CD4-positive, alpha-beta T cell treated with Interleukin-17A for 4 hours (primary cell): Measurements from ENCODE around the gene DNAJC2.

Source experiments
- DNase-seq: peaks from one replicate; pipeline ENCODE4 v3.0.0-alpha.2; 2020; ENCODE audit warnings: mixed read lengths

DNAJC2 gene, protein sequence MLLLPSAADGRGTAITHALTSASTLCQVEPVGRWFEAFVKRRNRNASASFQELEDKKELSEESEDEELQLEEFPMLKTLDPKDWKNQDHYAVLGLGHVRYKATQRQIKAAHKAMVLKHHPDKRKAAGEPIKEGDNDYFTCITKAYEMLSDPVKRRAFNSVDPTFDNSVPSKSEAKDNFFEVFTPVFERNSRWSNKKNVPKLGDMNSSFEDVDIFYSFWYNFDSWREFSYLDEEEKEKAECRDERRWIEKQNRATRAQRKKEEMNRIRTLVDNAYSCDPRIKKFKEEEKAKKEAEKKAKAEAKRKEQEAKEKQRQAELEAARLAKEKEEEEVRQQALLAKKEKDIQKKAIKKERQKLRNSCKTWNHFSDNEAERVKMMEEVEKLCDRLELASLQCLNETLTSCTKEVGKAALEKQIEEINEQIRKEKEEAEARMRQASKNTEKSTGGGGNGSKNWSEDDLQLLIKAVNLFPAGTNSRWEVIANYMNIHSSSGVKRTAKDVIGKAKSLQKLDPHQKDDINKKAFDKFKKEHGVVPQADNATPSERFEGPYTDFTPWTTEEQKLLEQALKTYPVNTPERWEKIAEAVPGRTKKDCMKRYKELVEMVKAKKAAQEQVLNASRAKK

DNA sequence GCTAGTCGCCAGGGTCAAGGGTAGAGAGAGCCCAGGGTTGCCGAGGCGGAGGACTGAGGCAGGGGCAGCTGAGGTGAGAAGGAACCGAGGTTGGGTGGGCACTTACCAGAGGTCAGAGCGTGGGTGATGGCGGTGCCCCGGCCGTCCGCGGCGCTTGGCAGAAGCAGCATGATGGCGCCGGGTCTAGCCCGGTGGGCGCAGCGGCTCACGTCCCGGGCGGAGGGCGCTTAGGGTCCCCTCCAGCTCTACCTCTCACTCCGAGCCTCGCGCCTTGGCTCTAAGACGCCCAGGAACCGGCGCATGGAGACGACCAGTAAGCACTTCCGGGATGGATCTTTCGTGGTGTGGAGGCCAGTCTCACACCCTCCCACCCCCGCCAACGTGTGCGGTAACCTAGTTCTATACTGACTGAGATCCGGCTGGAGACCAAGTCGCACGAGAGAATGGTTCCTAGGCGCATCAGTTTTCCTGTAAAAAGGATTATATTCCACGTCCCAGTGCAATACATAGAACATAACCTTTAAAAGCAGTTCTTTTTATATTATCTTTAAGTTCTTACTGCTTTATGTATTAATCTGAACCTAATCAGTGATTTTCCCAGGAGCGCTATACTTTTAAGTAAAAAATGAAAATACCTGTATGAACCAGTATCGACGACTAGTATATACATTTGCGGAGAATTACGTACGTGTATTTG is at the start of gene DNAJC2:
DNAJC2 (minus strand) TSS at position 315 of the 697 bp plus-strand sequence; CDS start at position 170, 145 bp downstream.
- peak; percentile 87 for DNase-seq

DNA sequence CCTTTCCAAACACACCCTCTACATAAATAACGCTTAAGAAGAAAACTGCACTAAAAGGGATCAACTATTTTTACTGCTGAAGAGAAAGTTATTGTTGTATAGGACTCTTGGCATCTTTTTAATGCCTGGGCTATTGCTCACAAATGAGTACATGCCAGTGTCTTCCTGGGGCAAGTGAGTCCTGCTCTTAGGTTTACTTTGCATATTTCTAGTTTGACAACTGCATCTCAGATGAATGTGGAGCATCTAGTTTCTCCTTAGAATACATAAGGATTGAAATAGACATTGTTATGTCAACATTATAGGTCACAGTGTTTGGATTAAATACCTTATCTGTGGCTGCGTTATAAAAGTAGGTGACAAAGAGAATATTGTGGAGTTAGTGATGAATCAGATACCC is 47.4 kb upstream of the DNAJC2 start:
- no peak for DNase-seq

DNA sequence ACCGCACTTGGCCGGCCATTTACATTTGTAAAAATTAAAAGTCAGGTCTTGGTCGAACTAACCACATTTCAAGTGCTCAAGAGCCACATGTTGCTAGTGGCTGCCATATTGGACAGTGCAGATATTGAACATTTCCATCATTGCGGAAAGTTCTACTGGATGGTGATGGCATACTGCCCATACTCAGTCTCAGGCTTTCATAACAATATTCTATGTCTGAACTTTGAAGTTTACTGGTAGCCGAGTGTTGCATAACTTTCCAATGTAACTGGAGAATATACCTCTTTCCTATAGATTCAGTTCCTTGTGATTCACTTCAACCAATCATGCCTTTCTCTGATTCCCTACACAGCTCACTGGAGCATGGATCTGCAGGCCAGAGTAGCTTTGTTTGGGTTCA is 46.6 kb upstream of the DNAJC2 start:
- no peak for DNase-seq

DNA sequence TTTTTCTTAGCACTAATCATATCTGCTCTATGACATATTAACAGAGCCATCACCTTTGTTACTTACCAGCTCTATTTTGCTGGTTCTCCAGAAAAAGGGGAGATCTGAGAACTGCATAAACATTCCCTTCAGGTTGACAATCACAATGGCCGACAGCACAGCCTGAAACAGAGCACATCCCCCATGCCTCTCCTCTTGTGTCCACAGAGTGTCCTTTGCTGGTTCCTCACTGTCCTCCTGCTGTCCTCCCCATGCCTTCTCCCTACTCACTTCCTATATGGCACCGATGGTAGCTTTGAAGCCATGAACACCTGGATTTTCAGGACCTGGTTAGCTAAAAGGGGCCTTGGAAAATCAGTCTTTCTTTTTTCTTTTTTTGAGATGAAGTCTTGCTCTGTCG is 44.7 kb upstream of the DNAJC2 start:
- no peak for DNase-seq

DNA sequence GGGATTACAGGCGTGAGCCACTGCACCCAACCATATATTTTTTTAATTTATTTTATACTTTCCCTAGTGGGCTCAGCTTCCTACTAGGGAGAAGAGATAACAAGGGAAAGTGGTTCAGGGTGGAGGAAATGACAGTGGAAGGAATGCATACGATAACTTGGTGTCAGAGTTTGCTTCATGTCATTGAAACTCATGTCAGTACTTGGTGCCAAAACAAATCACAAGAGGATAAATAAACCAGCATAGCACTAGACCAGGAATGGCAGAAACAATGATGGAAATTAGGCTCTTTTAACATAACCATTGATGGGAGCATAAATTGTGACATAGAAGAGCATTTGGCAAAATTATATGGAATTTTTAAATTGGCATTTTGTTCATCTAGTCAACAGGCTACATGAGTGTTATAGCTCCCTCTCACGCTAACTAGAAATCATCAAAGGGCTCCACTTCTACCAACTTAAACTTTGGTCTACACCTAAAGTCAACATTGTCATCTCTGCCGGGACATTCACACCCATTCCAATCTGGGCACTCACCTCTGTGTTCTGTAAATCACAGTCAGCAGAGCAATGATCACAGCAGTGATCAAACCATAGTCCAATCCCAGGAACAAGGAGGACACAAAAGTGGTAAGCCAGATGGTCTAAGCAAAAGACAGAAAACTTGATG is 44.0 kb upstream of the DNAJC2 start:
- no peak for DNase-seq

DNA sequence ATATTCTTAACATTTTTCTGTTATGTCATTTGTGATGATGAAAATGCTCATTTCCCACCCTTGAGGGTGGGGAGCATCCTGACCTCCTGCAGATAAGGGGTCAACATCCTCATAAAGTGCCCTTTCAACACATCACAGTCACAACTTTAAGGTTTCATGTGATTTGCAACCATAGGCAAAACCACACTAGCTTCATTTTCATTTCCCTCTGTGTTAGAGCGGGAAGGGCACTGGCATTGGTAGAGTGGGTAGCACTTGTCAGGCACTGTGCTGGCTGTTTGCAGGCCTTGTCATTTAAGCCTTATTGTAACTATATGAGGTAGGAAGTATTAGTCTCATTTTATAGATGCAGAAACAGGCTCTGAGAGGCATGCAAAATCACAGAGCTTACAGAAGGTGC is 42.7 kb upstream of the DNAJC2 start:
- no peak for DNase-seq

DNA sequence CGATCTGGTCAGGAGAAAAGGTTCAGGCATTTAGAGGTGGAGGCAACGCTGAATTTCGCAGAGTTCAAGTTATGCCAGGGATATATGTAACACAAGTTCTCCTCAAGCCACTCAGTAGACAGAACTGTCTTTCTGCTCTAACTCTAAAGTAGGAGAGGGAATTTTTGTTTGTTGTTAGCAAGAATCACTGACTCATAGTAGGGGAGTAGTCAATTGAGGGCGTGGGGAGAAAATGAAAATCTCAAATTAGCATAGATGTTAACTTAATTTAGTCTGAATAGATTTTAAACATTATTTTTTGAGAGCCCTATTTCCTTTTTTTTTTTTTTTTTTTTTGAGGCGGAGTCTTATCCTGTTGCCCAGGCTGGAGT is 37.5 kb upstream of the DNAJC2 start:
- DNase-seq: no peak

DNA sequence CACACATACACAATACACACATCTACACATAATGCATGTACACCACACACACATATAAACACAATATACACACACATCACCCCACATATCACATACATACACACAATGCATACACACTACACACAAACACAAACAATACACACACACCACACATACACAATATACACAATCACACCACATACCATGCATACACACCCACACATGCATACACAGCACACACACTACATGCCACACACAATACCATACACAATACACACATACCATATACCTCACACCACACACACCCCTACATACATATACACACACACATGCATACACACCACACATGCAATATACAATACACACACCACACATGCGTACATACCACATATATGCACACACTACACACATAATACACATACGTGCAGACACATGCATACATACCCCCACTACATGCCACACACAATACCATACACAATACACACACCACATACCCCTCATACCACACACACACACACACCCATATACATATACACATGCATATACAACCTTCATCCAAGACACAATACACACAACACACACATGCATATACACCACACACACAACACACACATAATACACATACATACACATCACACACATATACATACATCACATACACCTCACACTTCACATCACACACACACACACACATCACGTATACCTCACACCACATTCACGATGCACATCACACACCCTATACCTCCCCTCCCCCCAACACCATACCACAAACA is 36.9 kb upstream of the DNAJC2 start:
- DNase-seq: no peak

DNA sequence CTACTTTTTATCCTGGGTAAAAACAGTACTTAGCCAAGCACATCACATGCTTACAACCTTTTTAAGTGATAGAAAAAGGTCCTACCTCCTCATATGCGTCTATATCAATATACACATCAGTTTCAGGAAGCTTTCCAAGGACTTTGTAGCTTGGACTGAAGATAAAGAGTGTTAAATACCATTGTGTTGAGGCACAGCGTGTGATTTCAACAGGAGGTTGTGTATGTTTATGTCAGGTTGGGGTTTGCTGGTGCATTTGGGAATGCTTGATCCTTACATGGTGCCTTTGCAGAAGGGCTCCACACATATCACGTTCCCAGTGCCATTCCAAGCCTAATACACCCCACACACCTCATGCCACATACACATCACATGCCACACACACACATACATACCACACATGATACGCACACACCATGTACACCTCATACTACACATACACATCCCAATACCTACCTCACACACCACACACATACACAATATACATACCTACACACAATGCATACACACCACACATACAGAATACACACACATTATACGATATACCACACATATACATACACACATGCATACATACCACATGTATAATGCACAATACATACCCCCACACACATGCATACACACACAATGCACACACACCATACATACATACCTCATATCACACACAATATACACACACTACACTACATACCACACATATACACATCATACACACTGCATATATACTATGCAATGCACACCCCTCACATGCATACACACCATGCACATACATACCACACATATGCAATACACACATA is 36.0 kb upstream of the DNAJC2 start:
- no peak for DNase-seq

DNA sequence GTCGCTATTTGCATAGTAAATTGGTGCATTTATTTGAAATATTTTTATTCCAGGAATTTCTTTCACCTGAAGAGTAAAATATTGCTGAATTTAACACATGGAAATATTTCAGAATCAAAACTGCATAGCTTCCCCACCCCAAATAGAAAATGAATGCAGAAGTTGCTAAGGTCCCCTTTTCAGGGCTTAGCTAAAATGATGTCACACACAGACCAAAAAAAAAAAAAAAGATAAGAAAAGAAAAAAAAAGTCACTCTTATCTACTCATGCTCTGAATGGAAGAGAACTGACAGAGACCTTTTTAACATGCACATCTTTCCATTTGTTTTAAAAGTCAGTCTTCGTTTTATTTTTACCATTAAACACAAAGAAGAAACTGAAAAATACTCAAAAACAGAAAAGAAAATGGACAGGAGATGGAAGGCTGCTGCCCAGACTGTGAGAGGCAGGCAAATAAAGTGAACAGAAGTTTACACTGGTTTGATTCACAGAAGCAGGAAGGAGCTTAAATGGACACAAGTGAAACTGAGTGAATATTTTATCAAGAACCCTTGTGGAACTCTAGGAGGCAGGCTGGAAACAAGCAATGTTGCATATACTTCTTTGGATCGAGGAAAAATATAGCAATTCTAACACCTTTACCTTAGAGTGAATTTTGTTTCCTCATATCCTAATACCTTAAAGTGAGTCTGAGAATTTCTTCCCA is 34.9 kb upstream of the DNAJC2 start:
- DNase-seq: no peak

DNA sequence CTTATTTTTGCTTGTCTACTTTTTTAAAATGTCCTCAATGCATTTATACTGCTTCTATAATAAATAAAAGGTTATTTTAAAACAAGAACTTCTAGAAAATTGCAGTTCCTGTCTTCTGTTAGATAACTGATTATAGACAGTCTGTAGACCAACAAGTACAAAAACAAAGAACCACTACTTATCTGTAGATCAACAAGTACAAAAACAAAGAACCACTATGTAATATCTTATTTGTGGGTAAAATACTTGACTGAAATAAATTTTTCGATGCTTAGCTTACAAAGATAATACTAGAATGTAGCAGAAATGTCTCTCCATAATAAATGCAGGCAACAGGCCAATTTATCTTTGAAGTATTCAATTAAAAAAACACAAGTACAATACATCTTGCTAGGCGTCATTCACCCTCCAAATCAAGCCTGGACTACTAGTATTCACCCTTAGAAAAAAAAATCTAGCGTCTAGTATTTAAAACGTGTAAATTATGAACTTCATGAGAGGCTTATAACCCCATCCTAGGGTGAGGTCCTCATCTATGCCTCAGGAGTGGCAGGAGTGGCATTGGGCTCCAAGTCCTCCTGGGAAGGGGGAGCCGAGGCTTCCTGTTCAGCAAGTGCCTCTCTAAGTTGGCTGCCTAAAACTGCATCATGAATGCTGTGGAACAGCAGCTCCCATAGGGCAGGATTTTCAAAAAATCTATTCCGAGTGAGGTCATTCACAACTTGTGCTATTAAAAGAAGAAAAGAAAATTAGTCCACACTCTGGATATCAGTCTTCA is 29.5 kb upstream of the DNAJC2 start:
- no peak for DNase-seq

DNA sequence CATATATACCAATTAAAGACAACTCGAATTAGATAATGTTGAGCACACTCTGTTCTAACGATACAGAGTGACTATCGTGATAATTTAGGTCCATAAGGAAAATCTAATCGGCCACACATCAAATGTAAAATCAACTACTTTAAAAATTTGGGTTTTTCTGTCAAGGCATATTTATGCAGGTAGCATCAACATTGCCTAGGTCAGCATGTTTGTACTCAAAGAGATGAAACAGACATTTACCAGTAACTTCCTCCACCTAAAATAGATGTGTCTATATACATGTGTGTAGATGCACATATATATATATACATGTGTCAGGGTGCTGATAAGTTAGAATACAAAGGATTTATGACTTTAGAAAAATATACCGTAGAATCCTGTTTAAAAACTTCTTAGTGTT is 24.9 kb upstream of the DNAJC2 start:
- no peak for DNase-seq

DNA sequence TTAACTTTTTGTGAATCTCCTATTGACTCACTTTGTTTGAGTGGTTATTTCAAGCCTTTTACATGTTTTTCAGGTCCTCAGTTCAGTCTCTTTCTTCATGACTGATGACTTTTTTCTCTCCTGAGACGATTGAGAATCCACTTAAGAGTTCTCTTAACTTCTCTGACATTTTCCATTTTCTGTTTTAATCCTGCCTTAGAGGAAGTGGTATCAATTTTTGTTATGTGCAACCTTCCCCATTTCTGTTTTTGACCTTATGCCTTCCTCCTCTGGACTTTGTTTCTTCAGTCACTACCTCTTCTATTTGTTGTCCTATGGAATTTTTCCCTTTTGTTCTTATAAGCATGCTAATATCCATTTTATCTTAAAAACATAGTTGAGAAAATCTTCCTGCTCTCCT is 5.2 kb upstream of the DNAJC2 start:
- DNase-seq: no peak

DNA sequence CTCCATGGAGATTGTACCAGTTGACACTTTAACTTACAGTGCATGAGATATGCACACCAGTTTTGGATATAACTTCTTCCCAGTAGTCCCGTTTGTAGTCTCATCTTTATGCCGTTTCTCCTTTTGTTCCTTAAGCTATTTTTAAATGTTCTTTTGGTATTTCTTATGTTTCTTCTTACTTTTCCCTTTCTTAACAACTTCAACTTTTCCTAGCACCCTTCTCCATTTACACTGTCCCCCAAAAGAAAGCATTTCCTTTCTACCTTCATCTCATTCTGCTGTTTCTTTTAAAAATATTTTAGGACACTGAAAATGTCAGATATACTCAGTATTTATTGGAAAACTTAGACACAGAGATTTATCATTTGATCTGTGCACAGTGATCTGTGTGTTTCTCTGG is 4.4 kb upstream of the DNAJC2 start:
- DNase-seq: no peak

DNA sequence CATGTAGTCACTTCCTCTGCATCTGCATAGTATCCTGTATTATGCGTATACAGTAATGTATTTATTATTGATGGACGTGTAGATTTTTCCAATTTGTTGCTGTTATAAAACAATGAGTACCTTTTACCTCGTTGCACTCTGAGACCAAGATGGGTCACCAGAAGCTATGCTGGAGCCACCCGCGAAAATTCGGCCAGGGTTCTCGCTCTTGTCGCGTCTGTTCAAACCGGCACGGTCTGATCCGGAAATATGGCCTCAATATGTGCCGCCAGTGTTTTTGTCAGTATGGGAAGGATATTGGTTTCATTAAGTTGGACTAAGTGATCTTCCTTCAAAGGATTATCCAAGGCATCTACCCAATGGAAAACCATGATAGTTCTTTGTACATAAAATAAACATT is 3.9 kb upstream of the DNAJC2 start:
- no peak for DNase-seq

DNA sequence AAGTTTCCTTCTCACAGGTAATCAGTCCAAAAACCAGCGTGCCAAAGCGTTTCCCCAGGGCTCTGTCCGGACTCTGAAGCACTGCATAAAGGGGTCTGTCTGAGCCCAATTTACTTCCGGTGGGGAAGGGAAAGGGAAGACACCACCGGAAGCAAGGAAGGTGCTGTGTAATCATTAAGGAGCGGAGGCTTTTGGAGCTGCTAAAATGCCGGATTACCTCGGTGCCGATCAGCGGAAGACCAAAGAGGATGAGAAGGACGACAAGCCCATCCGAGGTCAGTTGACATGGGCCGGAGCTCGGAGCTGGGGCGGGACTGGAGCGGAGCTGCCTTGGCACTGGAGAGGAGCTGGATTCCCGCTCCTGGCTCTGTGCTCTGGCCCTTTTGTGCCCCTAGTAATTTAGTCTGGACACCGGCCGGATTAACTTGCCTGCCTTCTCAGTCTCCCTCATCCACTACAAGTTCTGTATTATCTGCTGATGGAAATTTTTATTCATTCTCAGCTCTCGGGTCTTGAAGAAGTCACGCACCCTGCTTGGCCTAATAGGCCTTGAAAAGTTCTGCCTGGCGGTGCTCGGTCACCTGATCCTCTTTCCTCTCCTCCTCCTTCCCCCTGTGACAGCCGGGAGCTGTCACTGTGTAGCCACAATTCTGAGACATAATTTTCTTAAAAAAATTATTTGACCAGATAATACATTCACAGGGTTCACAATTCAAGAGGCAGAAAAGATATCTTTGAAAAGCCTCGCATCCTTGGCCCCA is 3.1 kb upstream of the DNAJC2 start, which contains the start of gene PSMC2:
PSMC2 (plus strand) TSS at position 137 of the 761 bp plus-strand sequence; CDS start at position 206, 69 bp downstream.
- peak; percentile 80 for DNase-seq

DNA sequence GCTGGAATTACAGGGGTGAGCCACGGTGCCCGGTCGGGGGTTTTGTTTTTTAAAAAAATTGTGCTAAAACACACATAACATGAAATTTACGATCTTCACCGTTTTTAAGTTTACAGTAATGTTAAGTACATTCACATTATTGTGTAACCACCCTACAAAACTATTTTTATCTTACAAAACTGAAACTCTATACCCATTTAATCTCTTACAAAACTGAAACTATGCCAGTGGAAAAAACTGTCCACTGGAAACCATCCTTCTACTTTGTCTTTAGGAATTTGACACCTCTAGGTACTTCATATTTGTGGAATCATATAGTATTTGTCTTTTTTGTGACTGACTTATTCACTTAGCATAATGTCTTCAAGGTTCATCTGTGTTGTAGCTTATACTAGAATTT is 1.8 kb upstream of the DNAJC2 start:
- DNase-seq: no peak

DNA sequence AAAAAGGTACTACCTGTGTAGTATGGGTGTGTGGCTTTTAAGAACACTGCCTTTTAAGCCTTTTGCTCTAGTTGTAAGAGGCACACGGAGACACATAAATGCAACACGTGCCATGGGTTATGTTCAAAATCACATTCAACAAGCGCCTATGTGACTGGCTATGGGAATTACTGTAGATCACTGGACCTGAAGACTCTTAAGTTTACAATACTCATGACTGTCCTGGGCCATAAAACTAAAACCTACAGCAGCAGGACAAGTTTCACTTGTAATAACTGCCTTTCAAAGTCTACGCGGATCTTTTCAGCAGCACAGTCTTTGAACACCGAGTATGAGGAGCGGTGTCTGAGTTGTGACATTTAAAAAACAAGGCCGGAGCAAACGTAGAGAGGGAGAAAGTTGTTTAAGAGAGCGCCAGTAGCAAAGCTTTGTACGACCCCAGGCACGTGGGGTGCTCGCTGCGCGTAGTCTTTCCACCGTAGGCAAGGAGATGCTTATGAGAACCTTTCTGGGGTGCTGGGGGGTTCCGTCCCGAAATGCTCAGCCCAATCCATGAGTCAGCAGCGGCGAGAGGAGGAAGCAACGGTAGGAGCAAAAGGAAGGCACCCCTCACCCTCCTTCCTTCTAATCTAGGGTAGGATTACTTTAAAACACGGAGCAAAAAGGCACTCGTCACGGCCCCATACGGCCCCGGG is 662 bp downstream of the DNAJC2 start:
- DNase-seq: peak; percentile 51

DNA sequence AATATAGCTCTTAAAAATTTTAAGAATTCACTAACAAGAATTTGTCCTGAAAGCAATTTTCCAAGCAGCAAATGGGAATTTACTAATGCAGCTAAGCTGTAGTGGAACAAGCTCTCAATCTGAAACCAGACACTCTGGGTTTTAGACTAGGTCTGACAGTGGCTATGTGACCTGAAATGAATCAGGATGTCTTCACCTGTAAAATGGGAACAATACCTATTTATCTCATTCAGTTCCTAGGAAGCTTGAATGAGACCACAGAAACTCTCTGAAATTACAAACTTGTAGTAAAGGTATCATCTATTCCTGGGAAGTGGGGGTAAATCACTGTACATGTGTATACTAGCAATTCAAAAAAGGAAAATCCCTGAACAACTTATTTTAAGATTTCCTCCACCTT is 1.2 kb downstream of the DNAJC2 start:
- no peak for DNase-seq
